Panc1 (cell line): ENCODE results near the gene LPGAT1.

Source experiments
- POLR2AphosphoS5 ChIP-seq: IDR thresholded peaks from 2 replicates; pipeline ENCODE4 v1.6.1; 2012; ENCODE audit warnings: mild to moderate bottlenecking, low read depth, low read length, moderate library complexity
- REST ChIP-seq, 2 experiments: IDR thresholded peaks; 2 replicates each; pipeline ENCODE4 v1.6.1; 2011 to 2012; ENCODE audit warnings: low read depth in 2 of 2, control low read depth in 1 of 2, low read length in 1 of 2, mild to moderate bottlenecking in 1 of 2, moderate library complexity in 1 of 2; ENCODE audit not compliant: insufficient read depth in 1 of 2
- SIN3A ChIP-seq: IDR thresholded peaks from 2 replicates; pipeline ENCODE4 v1.6.1; 2012; ENCODE audit warnings: low read depth, mild to moderate bottlenecking, low read length, moderate library complexity, borderline replicate concordance; ENCODE audit not compliant: insufficient read depth
- TCF7L2 ChIP-seq: IDR thresholded peaks from 2 replicates; pipeline ENCODE4 v1.6.1; 2011; ENCODE audit warnings: mild to moderate bottlenecking, low read depth, low read length, inconsistent platforms
- TF ChIP-seq, protein P1 (sequence below): fragments of 450-650 bp; IDR thresholded peaks from 2 replicates; pipeline ENCODE4 v1.5.1; 2017; ENCODE audit warnings: mild to moderate bottlenecking

DNA sequence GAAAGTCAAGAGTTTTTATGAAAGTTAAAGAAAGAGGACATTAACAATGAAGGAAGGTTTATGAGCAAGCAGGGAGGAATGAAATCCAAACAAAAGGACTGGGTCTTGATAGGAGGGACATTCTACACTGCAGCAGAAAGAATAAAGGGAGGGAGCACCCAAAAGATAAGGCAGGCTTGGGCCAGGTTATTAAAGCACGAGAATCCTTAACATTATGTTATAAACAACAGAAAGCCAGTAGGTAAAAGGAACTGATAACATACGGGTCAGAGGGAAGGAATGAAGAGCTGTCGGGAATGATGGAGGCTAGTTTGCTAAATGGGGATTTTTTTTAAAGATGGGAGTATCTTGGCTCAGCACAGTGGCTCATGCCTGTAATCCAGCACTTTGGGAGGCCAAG is 19.4 kb downstream of the LPGAT1 start:
- TF ChIP-seq, protein P1, sequence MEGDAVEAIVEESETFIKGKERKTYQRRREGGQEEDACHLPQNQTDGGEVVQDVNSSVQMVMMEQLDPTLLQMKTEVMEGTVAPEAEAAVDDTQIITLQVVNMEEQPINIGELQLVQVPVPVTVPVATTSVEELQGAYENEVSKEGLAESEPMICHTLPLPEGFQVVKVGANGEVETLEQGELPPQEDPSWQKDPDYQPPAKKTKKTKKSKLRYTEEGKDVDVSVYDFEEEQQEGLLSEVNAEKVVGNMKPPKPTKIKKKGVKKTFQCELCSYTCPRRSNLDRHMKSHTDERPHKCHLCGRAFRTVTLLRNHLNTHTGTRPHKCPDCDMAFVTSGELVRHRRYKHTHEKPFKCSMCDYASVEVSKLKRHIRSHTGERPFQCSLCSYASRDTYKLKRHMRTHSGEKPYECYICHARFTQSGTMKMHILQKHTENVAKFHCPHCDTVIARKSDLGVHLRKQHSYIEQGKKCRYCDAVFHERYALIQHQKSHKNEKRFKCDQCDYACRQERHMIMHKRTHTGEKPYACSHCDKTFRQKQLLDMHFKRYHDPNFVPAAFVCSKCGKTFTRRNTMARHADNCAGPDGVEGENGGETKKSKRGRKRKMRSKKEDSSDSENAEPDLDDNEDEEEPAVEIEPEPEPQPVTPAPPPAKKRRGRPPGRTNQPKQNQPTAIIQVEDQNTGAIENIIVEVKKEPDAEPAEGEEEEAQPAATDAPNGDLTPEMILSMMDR = no peak
- TF ChIP-seq POLR2AphosphoS5 (no peak), TCF7L2 (no peak), SIN3A (no peak), REST (IDR thresholded peaks at IDR 0.05; ENCODE audit: insufficient read depth in 1 of 2, low read depth in 2 of 2, low read length in 1 of 2) (no peak)
